ENCODE data around the gene AAMDC.

DNA sequence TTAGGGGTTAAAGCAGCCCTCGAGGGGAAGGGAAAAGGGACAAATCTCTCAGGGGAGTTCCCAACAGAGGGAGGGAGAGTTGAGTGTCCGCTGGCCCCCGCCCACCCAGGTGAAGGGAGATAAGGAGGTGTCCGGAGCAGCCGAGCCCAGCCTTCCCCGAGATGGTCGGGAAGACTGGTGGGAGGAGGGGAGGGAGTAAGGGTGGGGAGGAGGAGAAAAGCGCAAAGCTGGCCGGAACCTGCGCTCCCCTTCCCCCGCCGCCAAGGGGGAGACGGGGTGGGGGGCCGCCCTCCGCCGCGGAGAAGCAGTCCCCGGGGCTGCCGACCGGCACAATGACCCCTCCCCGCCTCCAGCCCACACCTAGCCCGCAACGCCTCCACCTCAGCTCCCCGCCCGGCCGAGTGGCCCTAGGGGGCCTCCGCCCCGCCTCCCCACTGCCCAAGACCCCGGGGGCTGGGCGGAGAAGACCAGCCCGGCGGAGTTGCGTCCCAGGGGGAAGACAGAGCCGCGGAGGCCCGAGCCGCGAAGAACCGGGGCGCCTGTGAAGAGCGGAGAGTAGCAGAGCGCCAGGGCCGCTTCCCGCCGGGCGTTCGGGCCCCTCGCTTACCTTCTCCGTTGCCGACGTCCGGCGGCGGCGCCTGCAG lies 901 bp upstream of the AAMDC start:
- no peak for TF ChIP-seq POLR2AphosphoS5 (IDR thresholded peaks at IDR 0.05)
- TF ChIP-seq, protein P1, sequence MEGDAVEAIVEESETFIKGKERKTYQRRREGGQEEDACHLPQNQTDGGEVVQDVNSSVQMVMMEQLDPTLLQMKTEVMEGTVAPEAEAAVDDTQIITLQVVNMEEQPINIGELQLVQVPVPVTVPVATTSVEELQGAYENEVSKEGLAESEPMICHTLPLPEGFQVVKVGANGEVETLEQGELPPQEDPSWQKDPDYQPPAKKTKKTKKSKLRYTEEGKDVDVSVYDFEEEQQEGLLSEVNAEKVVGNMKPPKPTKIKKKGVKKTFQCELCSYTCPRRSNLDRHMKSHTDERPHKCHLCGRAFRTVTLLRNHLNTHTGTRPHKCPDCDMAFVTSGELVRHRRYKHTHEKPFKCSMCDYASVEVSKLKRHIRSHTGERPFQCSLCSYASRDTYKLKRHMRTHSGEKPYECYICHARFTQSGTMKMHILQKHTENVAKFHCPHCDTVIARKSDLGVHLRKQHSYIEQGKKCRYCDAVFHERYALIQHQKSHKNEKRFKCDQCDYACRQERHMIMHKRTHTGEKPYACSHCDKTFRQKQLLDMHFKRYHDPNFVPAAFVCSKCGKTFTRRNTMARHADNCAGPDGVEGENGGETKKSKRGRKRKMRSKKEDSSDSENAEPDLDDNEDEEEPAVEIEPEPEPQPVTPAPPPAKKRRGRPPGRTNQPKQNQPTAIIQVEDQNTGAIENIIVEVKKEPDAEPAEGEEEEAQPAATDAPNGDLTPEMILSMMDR (IDR thresholded peaks at IDR 0.05) = no peak
